BE2C (cell line): ENCODE data around the gene ITPA.

Experiments used
- DNase-seq: peaks from one replicate; pipeline ENCODE4 v3.0.0-alpha.2; 2020
- H3K27me3 ChIP-seq: fragments of 250-450 bp; sonication (Bioruptor Pico); 2 replicates; pipeline ENCODE4 v1.5.1; 2020; ENCODE audit warnings: mild to moderate bottlenecking
- H3K36me3 ChIP-seq: fragments of 250-450 bp; sonication (Bioruptor Pico); 2 replicates; pipeline ENCODE4 v1.5.1; 2020; ENCODE audit warnings: mild to moderate bottlenecking
- H3K4me1 ChIP-seq: fragments of 250-450 bp; sonication (Bioruptor Pico); 2 replicates; pipeline ENCODE4 v1.5.1; 2020
- H3K4me3 ChIP-seq: 2 replicates; pipeline ENCODE4 v1.5.1; 2011; ENCODE audit warnings: low read depth, low read length
- H3K9me3 ChIP-seq: fragments of 250-450 bp; sonication (Bioruptor Pico); 2 replicates; pipeline ENCODE4 v1.5.1; 2020
- TF ChIP-seq, protein P1 (sequence below): IDR thresholded peaks from 2 replicates; pipeline ENCODE4 v1.5.1; 2012; ENCODE audit warnings: mild to moderate bottlenecking, low read depth, low read length

The ITPA gene

DNA sequence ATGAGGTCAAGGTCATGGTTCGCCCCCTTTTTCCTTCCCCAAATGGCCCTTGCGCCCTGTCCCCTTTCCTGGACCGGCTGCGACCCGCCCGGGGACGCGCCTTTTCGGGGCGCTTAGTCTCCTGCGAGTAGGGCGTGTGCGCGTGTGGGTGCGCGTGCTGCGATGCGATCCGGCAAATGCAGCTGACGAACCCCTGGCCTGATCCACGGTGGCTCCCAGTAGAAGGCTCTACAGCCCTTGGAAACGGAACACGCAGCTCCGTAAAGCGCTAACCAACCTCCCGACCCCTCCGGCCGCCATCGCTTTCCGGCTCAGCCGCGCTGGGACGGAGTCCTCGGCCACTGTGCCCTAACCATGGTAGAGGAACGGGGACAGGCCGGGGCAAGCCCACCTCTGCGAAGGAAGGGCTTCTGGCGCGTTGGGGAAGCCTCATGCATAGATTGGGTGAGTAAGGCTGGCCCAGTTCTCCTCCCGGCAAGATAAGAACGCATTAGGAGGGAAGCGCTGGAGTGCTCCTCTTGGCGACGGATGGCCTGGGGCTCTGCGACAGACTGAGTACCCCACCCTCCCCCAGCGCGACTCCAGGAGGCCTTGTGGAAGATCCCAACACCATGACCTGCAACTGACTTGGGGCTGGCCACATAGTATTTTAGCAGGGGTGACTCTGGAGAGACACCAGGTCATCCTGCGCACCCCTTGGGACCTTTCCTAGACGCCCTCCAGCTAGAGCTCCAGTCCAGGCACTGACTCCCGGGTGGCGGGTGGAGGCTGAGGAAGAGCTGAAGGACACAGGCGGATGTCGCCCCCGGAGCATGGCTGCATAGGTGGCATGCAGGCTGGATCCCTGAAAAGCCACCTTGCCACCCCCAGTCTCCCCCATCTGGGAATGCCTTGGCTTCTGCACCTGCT lies 30.8 kb downstream of the ITPA start:
- no peak for DNase-seq
- Histone ChIP-seq H3K4me1 (no peaks in the 10 kb centered on the region), H3K27me3 (peaks cover 49% of the 10 kb centered on the region), H3K4me3 (peak overlapping the region; percentile 41; the same call in 1 of the 2 replicates), H3K9me3 (no peaks in the 10 kb centered on the region), H3K36me3 (no peaks in the 10 kb centered on the region)
- TF ChIP-seq, protein P1, sequence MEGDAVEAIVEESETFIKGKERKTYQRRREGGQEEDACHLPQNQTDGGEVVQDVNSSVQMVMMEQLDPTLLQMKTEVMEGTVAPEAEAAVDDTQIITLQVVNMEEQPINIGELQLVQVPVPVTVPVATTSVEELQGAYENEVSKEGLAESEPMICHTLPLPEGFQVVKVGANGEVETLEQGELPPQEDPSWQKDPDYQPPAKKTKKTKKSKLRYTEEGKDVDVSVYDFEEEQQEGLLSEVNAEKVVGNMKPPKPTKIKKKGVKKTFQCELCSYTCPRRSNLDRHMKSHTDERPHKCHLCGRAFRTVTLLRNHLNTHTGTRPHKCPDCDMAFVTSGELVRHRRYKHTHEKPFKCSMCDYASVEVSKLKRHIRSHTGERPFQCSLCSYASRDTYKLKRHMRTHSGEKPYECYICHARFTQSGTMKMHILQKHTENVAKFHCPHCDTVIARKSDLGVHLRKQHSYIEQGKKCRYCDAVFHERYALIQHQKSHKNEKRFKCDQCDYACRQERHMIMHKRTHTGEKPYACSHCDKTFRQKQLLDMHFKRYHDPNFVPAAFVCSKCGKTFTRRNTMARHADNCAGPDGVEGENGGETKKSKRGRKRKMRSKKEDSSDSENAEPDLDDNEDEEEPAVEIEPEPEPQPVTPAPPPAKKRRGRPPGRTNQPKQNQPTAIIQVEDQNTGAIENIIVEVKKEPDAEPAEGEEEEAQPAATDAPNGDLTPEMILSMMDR = no peak

DNA sequence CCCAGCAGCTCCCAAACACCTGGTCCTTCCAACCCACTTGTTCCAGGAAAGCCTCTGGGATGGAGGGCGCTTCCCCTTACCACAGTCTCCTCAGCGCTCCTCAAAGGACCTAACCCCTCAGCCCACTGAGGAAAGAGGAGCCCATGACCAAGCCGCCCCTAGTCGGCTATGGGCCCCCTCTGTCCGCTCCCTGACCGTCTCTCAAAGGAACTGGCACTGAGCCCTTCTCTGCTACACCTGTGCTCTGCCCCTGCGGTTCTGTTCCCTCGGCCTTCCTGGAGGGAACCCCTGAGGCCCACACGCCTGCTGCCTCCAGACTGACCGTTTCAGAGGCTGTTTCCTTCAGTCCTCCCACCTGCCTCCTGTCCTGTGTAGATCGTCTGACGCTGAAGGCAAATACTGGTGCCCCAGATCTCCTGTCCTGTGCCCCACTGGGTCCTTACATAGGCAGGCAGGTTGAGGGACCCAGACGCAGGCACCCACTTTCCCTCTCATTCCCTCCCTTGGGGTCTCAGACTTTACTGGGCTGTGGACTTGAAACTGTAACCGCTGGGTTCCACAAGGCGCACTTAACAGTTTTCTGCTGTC lies 31.6 kb downstream of the ITPA start:
- no peak for DNase-seq
- TF ChIP-seq, protein P1 = no peak
- no peaks in the 10 kb centered on the region for H3K9me3 ChIP-seq
- H3K4me1 ChIP-seq = no peaks in the 10 kb centered on the region
- peaks cover 49% of the 10 kb centered on the region for H3K27me3 ChIP-seq
- H3K4me3 ChIP-seq = no peak overlapping the region
- no peaks in the 10 kb centered on the region for H3K36me3 ChIP-seq

DNA sequence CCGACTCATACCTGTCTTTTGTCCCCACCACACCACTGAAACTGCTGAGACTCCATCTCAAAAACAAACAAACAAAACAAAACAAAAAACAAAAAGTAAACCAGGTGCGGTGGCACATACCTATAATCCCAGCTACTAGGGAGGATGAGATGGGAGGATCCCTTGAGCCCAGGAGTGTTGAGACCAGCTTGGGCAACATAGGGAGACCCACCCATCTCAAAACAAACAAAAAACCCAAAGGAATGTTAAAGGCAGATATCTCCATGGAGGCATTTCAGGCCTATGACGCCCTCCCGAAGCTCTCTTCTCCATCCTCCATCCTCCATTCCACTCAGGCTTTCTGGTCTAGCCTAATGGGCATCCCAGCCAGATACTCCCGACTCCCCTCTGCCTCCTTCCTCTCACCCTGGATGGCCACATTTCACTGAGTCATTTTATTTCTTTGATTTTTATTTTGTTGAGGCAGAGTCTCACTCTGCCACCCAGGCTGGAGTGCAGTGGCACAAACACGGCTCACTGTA lies 32.9 kb downstream of the ITPA start:
- no peaks in the 10 kb centered on the region for H3K4me1 ChIP-seq
- H3K27me3 ChIP-seq = peaks cover 42% of the 10 kb centered on the region
- TF ChIP-seq, protein P1 = no peak
- no peak for DNase-seq
- no peaks in the 10 kb centered on the region for H3K9me3 ChIP-seq
- no peaks in the 10 kb centered on the region for H3K36me3 ChIP-seq
- no peak overlapping the region for H3K4me3 ChIP-seq

DNA sequence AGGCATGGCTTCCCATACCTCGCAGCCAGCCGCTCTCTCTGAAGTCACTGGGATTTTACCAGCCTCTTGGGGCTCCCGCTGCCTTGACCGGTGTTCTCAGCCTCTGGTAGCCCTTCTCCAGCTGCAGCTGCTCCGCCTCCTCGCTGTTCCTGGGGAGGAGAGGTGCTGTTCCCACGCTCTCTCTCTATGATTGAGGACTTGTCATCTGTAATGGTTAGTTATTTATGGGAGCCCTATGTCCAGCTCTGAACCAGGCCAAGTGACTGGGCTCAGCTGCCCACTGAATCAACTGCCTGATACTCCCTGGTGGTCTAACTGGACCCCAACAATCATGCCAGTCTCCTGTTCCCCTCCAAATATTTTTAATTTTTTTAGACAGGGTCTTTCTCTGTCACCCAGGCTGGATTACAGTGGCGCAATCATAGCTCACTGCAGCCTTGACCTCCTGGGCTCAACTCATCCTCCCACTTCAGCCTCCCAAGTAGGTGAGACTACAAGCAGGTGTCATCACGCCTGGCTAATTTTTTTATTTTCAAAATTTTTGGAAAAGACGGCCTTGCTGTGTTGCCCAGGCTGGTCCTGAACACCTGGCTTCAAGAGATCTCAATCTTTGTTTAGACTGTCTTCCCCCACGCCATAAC lies 34.5 kb downstream of the ITPA start:
- Histone ChIP-seq H3K9me3 (no peaks in the 10 kb centered on the region), H3K4me1 (no peaks in the 10 kb centered on the region), H3K27me3 (peaks cover 26% of the 10 kb centered on the region), H3K36me3 (no peaks in the 10 kb centered on the region), H3K4me3 (no peak overlapping the region)
- TF ChIP-seq, protein P1 = no peak
- no peak for DNase-seq

DNA sequence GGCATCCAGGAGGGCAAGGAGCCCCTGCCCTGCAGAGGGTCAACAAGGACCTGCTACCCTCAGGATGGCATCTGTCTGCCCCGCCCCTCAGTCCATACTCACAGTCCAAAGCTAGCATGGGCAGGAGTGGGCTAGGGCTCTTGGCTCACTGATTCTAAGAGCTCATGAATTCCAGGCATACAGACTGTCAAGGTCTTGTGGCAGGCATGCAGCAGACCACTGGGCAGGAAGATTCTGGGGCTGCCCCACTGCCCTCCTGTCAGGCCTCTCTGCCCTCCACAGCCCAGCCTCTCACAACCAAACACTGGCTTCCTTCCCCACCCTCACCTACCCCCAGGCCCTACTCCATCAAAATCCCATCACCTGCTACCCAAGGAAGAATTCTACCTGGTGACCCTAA lies 35.3 kb downstream of the ITPA start:
- no peaks in the 10 kb centered on the region for H3K36me3 ChIP-seq
- DNase-seq = no peak
- H3K9me3 ChIP-seq = no peaks in the 10 kb centered on the region
- no peaks in the 10 kb centered on the region for H3K4me1 ChIP-seq
- H3K4me3 ChIP-seq = no peak overlapping the region
- H3K27me3 ChIP-seq = peaks cover 18% of the 10 kb centered on the region
- TF ChIP-seq, protein P1 = no peak

DNA sequence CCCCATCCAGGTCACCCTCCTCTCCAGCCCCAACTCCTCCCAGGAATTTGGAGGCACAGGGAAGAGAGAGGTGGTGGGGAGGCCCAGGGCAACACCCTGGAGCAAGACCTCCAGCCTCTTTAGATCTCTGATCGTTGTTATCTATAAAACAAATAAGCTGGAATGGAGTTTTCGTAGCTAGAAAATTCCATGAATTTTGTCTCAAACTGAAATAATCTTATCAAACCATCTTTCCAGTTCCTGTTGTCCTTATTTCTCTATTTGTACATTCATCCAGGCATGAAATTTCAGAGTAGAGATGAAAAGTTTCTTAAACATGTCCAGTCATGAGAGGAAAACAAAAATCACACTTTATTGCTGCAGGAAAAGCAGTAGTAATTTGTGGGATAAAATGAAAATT lies 35.9 kb downstream of the ITPA start:
- Histone ChIP-seq H3K27me3 (peaks cover 12% of the 10 kb centered on the region), H3K9me3 (no peaks in the 10 kb centered on the region), H3K4me3 (no peak overlapping the region), H3K36me3 (no peaks in the 10 kb centered on the region), H3K4me1 (no peaks in the 10 kb centered on the region)
- no peak for DNase-seq
- TF ChIP-seq, protein P1 = no peak
